Endodermal cell (in vitro differentiated cells): ENCODE data around the gene CTCFL. TPM values are rescaled to one million over a fixed set of nuclear protein-coding genes. Genes with fewer than 3 reads are reported as not detected.

Source experiments
- DNase-seq: peaks from one replicate; pipeline ENCODE4 v3.0.0-alpha.2; 2017
- H3K27ac ChIP-seq: 2 replicates; pipeline ENCODE4 v1.5.1; 2013; ENCODE audit warnings: mild to moderate bottlenecking, low read depth, low read length, moderate library complexity
- H3K27me3 ChIP-seq: 2 replicates; pipeline ENCODE4 v1.6.1; 2013; ENCODE audit warnings: mild to moderate bottlenecking, low read length, moderate library complexity; ENCODE audit not compliant: insufficient read depth, control insufficient read depth, poor library complexity, severe bottlenecking
- H3K36me3 ChIP-seq: 2 replicates; pipeline ENCODE4 v1.7.0; 2013; ENCODE audit warnings: mild to moderate bottlenecking, low read length, moderate library complexity; ENCODE audit not compliant: control insufficient read depth, insufficient read depth
- H3K4me1 ChIP-seq: one replicate; pipeline ENCODE4 v1.7.0; 2013; ENCODE audit warnings: low read length; ENCODE audit not compliant: control insufficient read depth, insufficient read depth
- H3K4me3 ChIP-seq: 2 replicates; pipeline ENCODE4 v1.5.1; 2013; ENCODE audit warnings: mild to moderate bottlenecking, low read length, moderate library complexity
- H3K9ac ChIP-seq: 2 replicates; pipeline ENCODE4 v1.6.1; 2013; ENCODE audit warnings: mild to moderate bottlenecking, low read length, moderate library complexity; ENCODE audit not compliant: poor library complexity, severe bottlenecking; ENCODE audit errors: extremely low read depth
- H3K9me3 ChIP-seq: 2 replicates; pipeline ENCODE4 v1.6.1; 2013; ENCODE audit warnings: mild to moderate bottlenecking, low read length, moderate library complexity; ENCODE audit not compliant: control insufficient read depth
- H3K27ac Mint-ChIP-seq: 2 replicates; pipeline ENCODE4 v1.8.0; 2020; ENCODE audit warnings: mixed read lengths
- H3K27me3 Mint-ChIP-seq: 2 replicates; pipeline ENCODE4 v1.8.0; 2021; ENCODE audit warnings: mild to moderate bottlenecking, mixed read lengths; ENCODE audit not compliant: insufficient read depth
- H3K36me3 Mint-ChIP-seq: 2 replicates; pipeline ENCODE4 v1.8.0; 2020; ENCODE audit warnings: low read depth, mixed read lengths
- H3K4me1 Mint-ChIP-seq: 2 replicates; pipeline ENCODE4 v1.8.0; 2020; ENCODE audit warnings: mixed read lengths
- H3K4me3 Mint-ChIP-seq: 2 replicates; pipeline ENCODE4 v1.8.0; 2020; ENCODE audit warnings: mild to moderate bottlenecking, moderate library complexity, mixed read lengths
- H3K9me3 Mint-ChIP-seq: 2 replicates; pipeline ENCODE4 v1.8.0; 2020; ENCODE audit warnings: mild to moderate bottlenecking, mixed read lengths
- WGBS, 2 experiments: methylation state at CpG; one replicate each; pipeline versions ENCODE4 v1.1.5 to v1.1.7; 2013; ENCODE audit warnings: missing lambda C conversion rate in 2 of 2, mixed read lengths in 1 of 2; ENCODE audit not compliant: insufficient coverage in 1 of 2, insufficient read length in 1 of 2; 5-methylcytosine and 5-hydroxymethylcytosine counted together
- total RNA-seq, 2 donors: library from RNA; stranded (reverse); fragmentation: NEBNext Ultra II Directional in 1 of 2; extraction: Animal tissue kit (Norgen Biotek cat#: 25700) in 1 of 2; gene quantifications; 2 replicates in 1 of 2; 3 replicates in 1 of 2; pipeline ENCODE4 v1.2.1, GENCODE V29; 2021
- TF ChIP-seq, protein P1 (sequence below): fragments of 200-600 bp; sonication (generic); conservative IDR thresholded peaks from 2 replicates; pipeline ENCODE4 v1.5.0; 2021; ENCODE audit warnings: antibody characterized with exemption, mild to moderate bottlenecking

Gene CTCFL
- total RNA-seq, 2 donors from 2014 or later: 0.33 to 1.4 TPM

DNA sequence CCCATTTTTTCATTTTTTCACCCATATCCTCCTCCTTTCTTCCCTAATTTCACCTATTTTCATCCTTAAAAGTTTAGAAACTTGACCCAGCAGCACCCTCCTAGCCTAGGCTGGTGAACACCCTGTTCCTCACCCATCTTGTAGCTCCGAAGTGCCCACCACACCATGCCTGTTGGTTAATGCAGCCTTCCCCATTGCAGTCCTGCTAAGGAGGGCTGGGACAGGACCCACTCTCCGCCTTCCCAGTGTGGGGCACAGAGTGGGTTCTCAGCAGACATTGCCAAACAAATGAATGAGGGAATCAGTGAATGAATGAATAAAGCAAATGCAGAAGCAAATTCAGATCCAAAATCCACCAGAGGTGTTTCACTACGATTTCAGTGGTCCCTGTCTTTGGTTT lies 45.7 kb downstream of the CTCFL start:
- TF ChIP-seq, protein P1, sequence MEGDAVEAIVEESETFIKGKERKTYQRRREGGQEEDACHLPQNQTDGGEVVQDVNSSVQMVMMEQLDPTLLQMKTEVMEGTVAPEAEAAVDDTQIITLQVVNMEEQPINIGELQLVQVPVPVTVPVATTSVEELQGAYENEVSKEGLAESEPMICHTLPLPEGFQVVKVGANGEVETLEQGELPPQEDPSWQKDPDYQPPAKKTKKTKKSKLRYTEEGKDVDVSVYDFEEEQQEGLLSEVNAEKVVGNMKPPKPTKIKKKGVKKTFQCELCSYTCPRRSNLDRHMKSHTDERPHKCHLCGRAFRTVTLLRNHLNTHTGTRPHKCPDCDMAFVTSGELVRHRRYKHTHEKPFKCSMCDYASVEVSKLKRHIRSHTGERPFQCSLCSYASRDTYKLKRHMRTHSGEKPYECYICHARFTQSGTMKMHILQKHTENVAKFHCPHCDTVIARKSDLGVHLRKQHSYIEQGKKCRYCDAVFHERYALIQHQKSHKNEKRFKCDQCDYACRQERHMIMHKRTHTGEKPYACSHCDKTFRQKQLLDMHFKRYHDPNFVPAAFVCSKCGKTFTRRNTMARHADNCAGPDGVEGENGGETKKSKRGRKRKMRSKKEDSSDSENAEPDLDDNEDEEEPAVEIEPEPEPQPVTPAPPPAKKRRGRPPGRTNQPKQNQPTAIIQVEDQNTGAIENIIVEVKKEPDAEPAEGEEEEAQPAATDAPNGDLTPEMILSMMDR: no peak
- peak; percentile 22 for DNase-seq
- WGBS, 2 experiments: 92 to 94% methylated on average over 2 to 3 of the region's 3 CpGs
- Mint-ChIP-seq H3K36me3 (no peaks in the 10 kb centered on the region), H3K4me1 (peaks cover 5% of the 10 kb centered on the region), H3K27ac (no peak overlapping the region), H3K4me3 (no peak overlapping the region), H3K27me3 (no peaks in the 10 kb centered on the region), H3K9me3 (no peaks in the 10 kb centered on the region)
- Histone ChIP-seq H3K4me3 (no peak overlapping the region), H3K27ac (no peak overlapping the region), H3K9me3 (no peaks in the 10 kb centered on the region), H3K36me3 (no peaks in the 10 kb centered on the region), H3K27me3 (no peaks in the 10 kb centered on the region), H3K4me1 (no peaks in the 10 kb centered on the region), H3K9ac (no peak overlapping the region)

DNA sequence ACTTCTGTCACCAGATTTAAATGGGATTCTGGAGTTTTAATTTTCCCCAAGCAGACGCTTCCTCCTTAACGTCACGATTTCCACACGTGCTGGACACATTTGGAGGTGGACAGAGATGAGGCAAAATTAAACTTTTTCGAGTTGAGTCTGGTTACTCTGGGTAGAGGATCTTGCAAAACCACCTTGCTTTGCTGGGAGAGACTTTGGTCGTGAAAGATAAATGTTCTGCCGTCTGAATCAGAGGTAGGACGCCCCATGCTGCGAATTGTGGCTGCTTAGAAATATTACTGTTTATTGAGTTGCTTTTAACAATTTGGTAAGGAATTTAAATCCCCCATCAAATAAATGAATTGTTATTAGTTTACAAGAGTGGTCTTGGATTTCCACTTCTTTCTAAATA lies 46.8 kb downstream of the CTCFL start:
- Mint-ChIP-seq H3K27ac (no peak overlapping the region), H3K9me3 (no peaks in the 10 kb centered on the region), H3K4me1 (peaks cover 4% of the 10 kb centered on the region), H3K36me3 (no peaks in the 10 kb centered on the region), H3K4me3 (no peak overlapping the region), H3K27me3 (no peaks in the 10 kb centered on the region)
- no peaks in the 10 kb centered on the region for H3K27me3 ChIP-seq
- TF ChIP-seq, protein P1: no peak
- no peaks in the 10 kb centered on the region for H3K36me3 ChIP-seq
- H3K4me3 ChIP-seq: no peak overlapping the region
- no peak for DNase-seq
- WGBS, 2 experiments: 85 to 97% methylated on average over 5 to 9 of the region's 9 CpGs
- H3K27ac ChIP-seq: no peak overlapping the region
- no peaks in the 10 kb centered on the region for H3K9me3 ChIP-seq
- no peaks in the 10 kb centered on the region for H3K4me1 ChIP-seq
- no peak overlapping the region for H3K9ac ChIP-seq

DNA sequence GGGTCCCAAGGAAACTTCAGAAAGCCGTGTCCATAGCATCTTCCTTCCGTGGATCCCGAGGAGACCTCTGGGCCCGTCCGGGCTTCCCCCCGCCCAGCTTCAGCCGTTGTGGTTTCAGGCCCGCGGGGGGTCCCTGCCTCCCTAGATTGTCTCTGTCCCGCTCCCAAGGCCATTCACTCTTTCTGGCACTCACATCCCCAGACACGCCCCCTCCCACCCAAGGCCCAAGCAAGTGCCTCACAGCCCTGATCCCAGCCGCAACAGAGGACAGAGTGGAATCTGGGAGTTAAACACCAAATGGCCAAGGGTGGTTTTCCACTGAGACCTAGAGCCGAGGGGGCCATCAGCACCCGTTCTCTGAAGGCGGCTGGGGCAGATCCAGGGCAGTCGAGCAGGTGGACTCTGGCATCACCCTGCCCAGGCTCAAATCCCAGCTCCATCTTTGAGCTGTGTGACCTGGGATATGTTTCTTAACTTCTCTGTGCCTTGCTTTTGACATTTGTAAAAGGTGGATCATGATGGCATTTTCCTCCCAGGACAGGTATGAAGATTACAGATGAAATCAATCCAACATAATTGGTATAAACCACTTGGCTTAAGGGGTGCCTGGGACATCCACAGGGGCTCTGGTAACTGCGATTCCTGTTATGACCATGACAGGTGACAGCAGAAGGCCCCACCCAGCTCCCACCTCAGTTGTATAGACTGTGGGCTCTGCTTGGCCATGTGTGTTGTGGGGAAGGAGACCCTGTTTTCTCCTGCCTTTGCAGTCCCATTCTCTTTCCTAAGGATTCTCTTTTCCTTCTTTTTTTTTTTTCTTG lies 48.1 kb downstream of the CTCFL start:
- Mint-ChIP-seq H3K27me3 (no peaks in the 10 kb centered on the region), H3K36me3 (no peaks in the 10 kb centered on the region), H3K4me3 (no peak overlapping the region), H3K27ac (no peak overlapping the region), H3K9me3 (no peaks in the 10 kb centered on the region), H3K4me1 (peaks cover 6% of the 10 kb centered on the region)
- H3K4me3 ChIP-seq: no peak overlapping the region
- H3K9me3 ChIP-seq: no peaks in the 10 kb centered on the region
- H3K36me3 ChIP-seq: no peaks in the 10 kb centered on the region
- no peaks in the 10 kb centered on the region for H3K4me1 ChIP-seq
- H3K9ac ChIP-seq: no peak overlapping the region
- H3K27ac ChIP-seq: no peak overlapping the region
- 66 to 76% methylated on average over 14 to 17 of the region's 17 CpGs for WGBS, 2 experiments
- TF ChIP-seq, protein P1: no peak
- peak; percentile 55 for DNase-seq
- no peaks in the 10 kb centered on the region for H3K27me3 ChIP-seq
